Thyroid gland (tissue), 4 donors: ENCODE measurements around the gene TPSB2. TPM values are rescaled to one million over a fixed set of nuclear protein-coding genes. Genes with fewer than 3 reads are reported as not detected.
"Not testable (repeated sequence)": the region's sequence is repeated elsewhere in the genome, so short reads cannot be mapped to it uniquely, and the experiment has no call there.

Experiments
- DNase-seq, 2 donors: peaks; one replicate each; pipeline ENCODE4 v3.0.0-alpha.2; 2019
- H3K27ac ChIP-seq, 3 donors: fragments of 200-600 bp; sonication (generic); 1 replicate in 2 of 3; 2 replicates in 1 of 3; pipeline ENCODE4 v1.5.1; 2016 to 2019; ENCODE audit warnings: mild to moderate bottlenecking in 1 of 3, moderate library complexity in 1 of 3
- H3K27me3 ChIP-seq: fragments of 200-600 bp; sonication (generic); one replicate; pipeline ENCODE4 v1.5.1; 2019
- H3K36me3 ChIP-seq, 2 donors: fragments of 200-600 bp; sonication (generic); one replicate each; pipeline ENCODE4 v1.5.1; 2016 to 2019
- H3K4me1 ChIP-seq, 2 donors: fragments of 200-600 bp; sonication (generic); one replicate each; pipeline ENCODE4 v1.5.1; 2017 to 2019
- H3K4me3 ChIP-seq, 3 donors: fragments of 200-600 bp; sonication (generic); replicated peaks in 1 of 3; 1 replicate in 2 of 3; 2 replicates in 1 of 3; pipeline ENCODE4 v1.5.1; 2016; ENCODE audit warnings: mild to moderate bottlenecking in 1 of 3
- H3K9me3 ChIP-seq: fragments of 200-600 bp; sonication (generic); one replicate; pipeline ENCODE4 v1.5.1; 2017
- CTCF ChIP-seq, 6 experiments: fragments of 200-600 bp in 3 of 6; fragments of 450-650 bp in 3 of 6; sonication (generic) in 3 of 6; IDR thresholded peaks; one replicate each; pipeline ENCODE4 v1.5.1; 2016 to 2019; ENCODE audit warnings: antibody characterized with exemption in 6 of 6, mild to moderate bottlenecking in 2 of 6, inconsistent platforms in 1 of 6, moderate library complexity in 1 of 6
- POLR2A ChIP-seq, 2 donors: fragments of 450-650 bp; IDR thresholded peaks; one replicate each; pipeline ENCODE4 v1.6.1; 2017; ENCODE audit warnings: antibody characterized with exemption in 2 of 2, mild to moderate bottlenecking in 2 of 2, moderate library complexity in 1 of 2
- WGBS, 2 donors: methylation state at CpG; one replicate each; pipeline ENCODE4 v1.1.5; 2017; 5-methylcytosine and 5-hydroxymethylcytosine counted together
- intact Hi-C: fragments of 100-400 bp; cut with DNase I; formaldehyde crosslinking; loops from one replicate; pipeline ENCODE4 v1.15.1; 2023
- total RNA-seq, 4 donors: library from RNA; depleted of rRNA; stranded (reverse); fragments of >200 nt; gene quantifications; one replicate each; pipeline ENCODE4 v1.2.3, GENCODE V29; 2016

Gene TPSB2
- total RNA-seq, 4 donors from 2014 or later, result 1.1 to 16.6 (median 11.9) TPM; not detected in 1

- Histone ChIP-seq H3K9me3 (no peaks in the 10 kb centered on the region), H3K4me3 (no peak overlapping the region), H3K4me1 (no peaks in the 10 kb centered on the region), H3K36me3 (no peaks in the 10 kb centered on the region), H3K27me3 (no peaks in the 10 kb centered on the region), H3K27ac (no peak overlapping the region)
- DNase-seq, result no peak
- WGBS, 2 donors, result 71 to 74% methylated on average over 6 to 7 of the region's 7 CpGs
- intact Hi-C loops, result no loop called here
- no peak for TF ChIP-seq POLR2A (IDR thresholded peaks at IDR 0.05)
- no peak for TF ChIP-seq CTCF (IDR thresholded peaks at IDR 0.05)
These were observed 40.5 kb downstream of the TPSB2 start for GRCh38 chr16:1189455-1189854.

DNA sequence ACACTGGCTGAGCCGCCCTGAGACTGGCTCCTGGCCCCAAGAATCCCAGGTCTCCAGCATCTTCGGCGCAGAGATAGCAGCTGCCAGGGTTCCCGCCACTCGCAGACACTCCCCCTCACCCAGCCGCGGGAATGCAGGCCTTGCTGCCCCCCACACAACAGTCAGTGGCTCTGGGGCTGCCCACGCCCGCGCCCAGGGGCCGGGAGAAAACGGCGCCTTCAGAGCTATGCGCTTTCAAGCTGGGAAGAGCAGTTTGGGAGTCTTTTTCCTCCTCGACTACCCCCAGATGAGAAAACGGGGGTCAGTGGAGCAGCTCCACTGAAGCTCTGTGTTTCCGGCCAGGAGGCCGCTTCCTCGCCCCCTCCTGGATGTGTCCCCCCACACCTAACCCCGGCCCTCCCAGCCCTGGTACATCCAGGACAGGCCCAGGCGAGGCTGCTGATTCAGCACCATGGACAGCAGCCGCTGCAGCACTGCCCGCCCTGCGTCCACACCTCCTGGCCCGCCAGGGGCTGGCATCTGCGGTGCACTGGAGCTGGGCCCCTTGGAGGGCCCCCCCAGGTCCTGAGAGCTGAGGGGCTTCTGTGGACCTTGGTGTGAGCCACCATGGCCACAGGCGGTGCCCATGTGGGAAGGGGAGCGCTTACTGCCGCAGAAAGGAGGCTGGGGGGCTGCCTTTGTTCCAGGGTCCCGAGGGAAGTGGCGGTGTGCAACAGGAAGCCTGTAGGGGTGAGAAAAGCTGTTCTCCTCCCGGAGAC, 41.4 kb downstream of the TPSB2 start:
- Histone ChIP-seq H3K4me3 (no peak overlapping the region), H3K9me3 (no peaks in the 10 kb centered on the region), H3K4me1 (no peaks in the 10 kb centered on the region), H3K36me3 (no peaks in the 10 kb centered on the region), H3K27me3 (no peaks in the 10 kb centered on the region), H3K27ac (no peak overlapping the region)
- DNase-seq, result peak; percentile 43 to 56
- intact Hi-C loops, result no loop called here
- 42 to 45% methylated on average over 17 of the region's 32 CpGs for WGBS, 2 donors
- TF ChIP-seq POLR2A (IDR thresholded peaks at IDR 0.05), result no peak
- TF ChIP-seq CTCF (IDR thresholded peaks at IDR 0.05), result no peak

GRCh38 chr16:1185460-1186207, 44.4 kb downstream of the TPSB2 start:
- H3K36me3 ChIP-seq, H3K4me3 ChIP-seq, H3K27ac ChIP-seq, H3K27me3 ChIP-seq, DNase-seq, intact Hi-C loops, H3K9me3 ChIP-seq: not testable (repeated sequence)
- peaks cover 17 to 27% of the 10 kb centered on the region in 2 donors for H3K4me1 ChIP-seq
- WGBS, 2 donors, result 89 to 97% methylated on average over 22 to 60 of the region's 86 CpGs

- Histone ChIP-seq H3K36me3 (no peaks in the 10 kb centered on the region), H3K27me3 (no peaks in the 10 kb centered on the region), H3K4me1 (peaks cover 17 to 27% of the 10 kb centered on the region in 2 donors), H3K27ac (no peak overlapping the region), H3K4me3 (no peak overlapping the region), H3K9me3 (no peaks in the 10 kb centered on the region)
- DNase-seq, result no peak
- TF ChIP-seq CTCF (IDR thresholded peaks at IDR 0.05) (no peak), POLR2A (IDR thresholded peaks at IDR 0.05) (no peak)
- 99% methylated on average over 13 to 18 of the region's 18 CpGs for WGBS, 2 donors
- intact Hi-C loops, result no loop called here
These were observed 45.0 kb downstream of the TPSB2 start for GRCh38 chr16:1184980-1185379.

DNA sequence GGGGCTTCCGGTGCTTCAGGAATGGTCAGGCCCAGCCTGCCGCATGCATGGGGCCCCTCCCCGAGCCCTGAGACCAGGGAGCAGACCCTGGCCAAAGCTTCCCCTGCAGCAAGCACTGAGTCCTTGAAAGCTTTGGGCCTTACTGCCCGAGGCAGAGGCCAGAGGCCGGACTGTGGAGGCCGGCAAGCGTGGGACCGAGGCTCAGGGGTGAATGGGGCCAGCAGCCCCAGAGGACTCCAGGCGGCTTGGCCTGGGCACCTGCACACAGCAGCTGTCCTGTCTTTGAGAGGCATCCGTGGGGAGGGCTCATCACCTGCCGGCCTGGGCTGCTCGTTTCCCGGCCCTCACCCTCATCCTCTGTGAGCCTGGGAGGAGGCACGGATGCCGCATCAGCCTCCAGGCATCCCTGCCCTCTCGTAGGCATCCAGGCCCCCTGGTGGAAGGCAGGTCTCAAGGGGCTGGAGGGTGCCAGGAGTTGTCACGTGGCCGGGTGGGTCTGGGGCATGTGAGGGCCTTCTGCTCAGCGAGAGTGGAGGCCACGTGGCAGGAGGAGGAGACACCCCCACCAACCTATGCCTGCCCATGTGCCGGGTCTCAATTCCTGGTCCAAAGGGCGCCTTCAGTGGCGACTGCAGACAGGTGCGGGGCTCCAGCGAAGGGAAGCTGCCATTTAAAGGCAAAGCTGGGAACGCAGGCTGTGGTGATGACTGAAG, 45.7 kb downstream of the TPSB2 start:
- DNase-seq, result no peak
- Histone ChIP-seq H3K4me3 (no peak overlapping the region), H3K27ac (no peak overlapping the region), H3K4me1 (peaks cover 17 to 27% of the 10 kb centered on the region in 2 donors), H3K27me3 (no peaks in the 10 kb centered on the region), H3K36me3 (no peaks in the 10 kb centered on the region), H3K9me3 (no peaks in the 10 kb centered on the region)
- TF ChIP-seq POLR2A (IDR thresholded peaks at IDR 0.05) (no peak), CTCF (IDR thresholded peaks at IDR 0.05) (no peak)
- WGBS, 2 donors, result 87 to 91% methylated on average over 8 to 18 of the region's 26 CpGs
- intact Hi-C loops, result no loop called here
